PC-3 (cell line): ENCODE data around the gene KIAA1217.

Source experiments
- EZH2 ChIP-seq: fragments of 300-600 bp; sonication (generic); IDR thresholded peaks from one replicate; pipeline ENCODE4 v1.6.1; 2017; ENCODE audit warnings: antibody characterized with exemption, mild to moderate bottlenecking, low read length; ENCODE audit not compliant: unreplicated experiment
- EZH2phosphoT487 ChIP-seq: fragments of 300-600 bp; sonication (generic); IDR thresholded peaks from 2 replicates; pipeline ENCODE4 v1.6.1; 2018; ENCODE audit warnings: mild to moderate bottlenecking, antibody characterized with exemption, low read length, borderline replicate concordance
- TF ChIP-seq, protein P1 (sequence below): fragments of 300-600 bp; sonication (generic); conservative IDR thresholded peaks from 2 replicates; pipeline ENCODE4 v1.5.1; 2017; ENCODE audit warnings: antibody characterized with exemption, low read depth, mild to moderate bottlenecking, low read length

DNA sequence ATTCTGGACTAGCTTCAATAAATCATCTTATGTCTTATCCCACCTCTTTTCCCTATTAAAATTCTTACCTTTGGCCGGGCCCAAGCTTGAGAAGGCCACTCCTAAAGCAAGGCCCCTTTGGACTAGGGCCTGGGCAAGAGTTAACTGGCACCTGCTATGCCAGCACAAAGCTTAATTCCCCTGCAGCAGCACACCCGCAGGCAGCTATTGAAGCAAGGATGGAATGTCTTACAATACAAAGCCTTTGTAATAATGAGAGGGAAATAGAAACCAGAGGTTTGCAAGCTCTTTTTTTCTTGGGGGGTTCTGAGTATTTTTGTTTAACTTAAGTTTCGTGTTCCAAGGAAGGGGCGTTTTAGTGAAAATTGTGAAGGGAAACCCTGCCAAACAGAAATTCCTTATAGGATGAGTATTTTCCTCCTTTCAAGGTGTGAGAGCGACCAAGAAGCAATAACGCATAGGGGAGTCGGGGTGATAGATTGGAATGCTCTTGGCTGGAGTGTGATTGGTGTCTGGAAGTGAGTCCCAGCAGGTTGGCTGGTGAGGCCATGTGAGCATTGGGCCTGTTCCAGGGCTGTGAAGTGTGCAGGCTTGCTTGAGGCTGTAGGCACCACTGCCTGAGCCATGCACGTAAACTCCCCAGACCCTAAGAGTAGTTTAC is 148.5 kb downstream of the KIAA1217 start:
- TF ChIP-seq, protein P1, sequence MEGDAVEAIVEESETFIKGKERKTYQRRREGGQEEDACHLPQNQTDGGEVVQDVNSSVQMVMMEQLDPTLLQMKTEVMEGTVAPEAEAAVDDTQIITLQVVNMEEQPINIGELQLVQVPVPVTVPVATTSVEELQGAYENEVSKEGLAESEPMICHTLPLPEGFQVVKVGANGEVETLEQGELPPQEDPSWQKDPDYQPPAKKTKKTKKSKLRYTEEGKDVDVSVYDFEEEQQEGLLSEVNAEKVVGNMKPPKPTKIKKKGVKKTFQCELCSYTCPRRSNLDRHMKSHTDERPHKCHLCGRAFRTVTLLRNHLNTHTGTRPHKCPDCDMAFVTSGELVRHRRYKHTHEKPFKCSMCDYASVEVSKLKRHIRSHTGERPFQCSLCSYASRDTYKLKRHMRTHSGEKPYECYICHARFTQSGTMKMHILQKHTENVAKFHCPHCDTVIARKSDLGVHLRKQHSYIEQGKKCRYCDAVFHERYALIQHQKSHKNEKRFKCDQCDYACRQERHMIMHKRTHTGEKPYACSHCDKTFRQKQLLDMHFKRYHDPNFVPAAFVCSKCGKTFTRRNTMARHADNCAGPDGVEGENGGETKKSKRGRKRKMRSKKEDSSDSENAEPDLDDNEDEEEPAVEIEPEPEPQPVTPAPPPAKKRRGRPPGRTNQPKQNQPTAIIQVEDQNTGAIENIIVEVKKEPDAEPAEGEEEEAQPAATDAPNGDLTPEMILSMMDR: no peak
- TF ChIP-seq EZH2phosphoT487: no peak
- no peak for TF ChIP-seq EZH2
